Measurements from ENCODE around the gene TMEM178B. TPM values are rescaled to one million over a fixed set of nuclear protein-coding genes. Genes with fewer than 3 reads are reported as not detected.
"Not testable (repeated sequence)": the region's sequence is repeated elsewhere in the genome, so short reads cannot be mapped to it uniquely, and the experiment has no call there.

TMEM178B gene
- total RNA-seq, 1 experiment from 2014 or later, result not detected

- H3K27ac ChIP-seq (ENCODE audit: low read length), result no peak overlapping the region
- no peak overlapping the region for H3K9ac ChIP-seq (ENCODE audit: low read length)
- H3K4me2 ChIP-seq (ENCODE audit: low read depth, low read length, poor library complexity, severe bottlenecking), result no peak overlapping the region
- no peak overlapping the region for H3K4me3 ChIP-seq (ENCODE audit: low read length)
- no peaks in the 10 kb centered on the region for H3K79me2 ChIP-seq (ENCODE audit: low read length)
- H2AFZ ChIP-seq (ENCODE audit: low read length), result no peak overlapping the region
- H3K9me2 ChIP-seq (replicated peaks; ENCODE audit: insufficient read depth, low read length), result no peaks in the 10 kb centered on the region
- no peaks in the 10 kb centered on the region for H3K9me3 ChIP-seq (ENCODE audit: low read length)
- H3K27me3 ChIP-seq (ENCODE audit: low read length), result no peaks in the 10 kb centered on the region
- H3K36me3 ChIP-seq (ENCODE audit: insufficient read depth, low read length), result no peaks in the 10 kb centered on the region
- no peaks in the 10 kb centered on the region for H3K4me1 ChIP-seq (ENCODE audit: low read length)
- no peak for DNase-seq
- H4K20me1 ChIP-seq (ENCODE audit: insufficient read depth, low read depth, low read length), result no peaks in the 10 kb centered on the region
These were observed 31.4 kb upstream of the TMEM178B start for GRCh38 chr7:141042222-141043193.

DNA sequence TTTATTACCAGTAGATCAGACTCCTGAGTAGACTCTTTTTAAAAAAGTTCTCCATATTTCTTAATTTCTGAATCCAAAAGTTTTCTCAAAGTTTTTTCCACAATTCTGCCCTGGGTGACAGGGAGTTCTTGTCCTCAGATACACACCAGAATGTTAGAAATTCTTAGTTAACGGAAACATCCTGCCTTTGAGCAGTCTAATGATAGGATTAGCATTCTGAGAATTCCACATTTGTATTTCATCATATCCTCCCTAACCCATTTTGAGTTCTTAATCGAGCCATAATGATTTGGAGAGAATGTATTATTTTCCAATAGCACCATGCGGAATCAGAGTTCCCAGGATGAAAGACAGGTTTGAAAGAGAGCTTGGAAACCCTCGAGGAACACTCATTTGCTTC lies 30.2 kb upstream of the TMEM178B start:
- Histone ChIP-seq H3K4me3 (ENCODE audit: low read length) (no peak overlapping the region), H3K9me3 (ENCODE audit: low read length) (no peaks in the 10 kb centered on the region), H4K20me1 (ENCODE audit: insufficient read depth, low read depth, low read length) (no peaks in the 10 kb centered on the region), H3K4me1 (ENCODE audit: low read length) (no peaks in the 10 kb centered on the region), H3K79me2 (ENCODE audit: low read length) (no peaks in the 10 kb centered on the region), H3K27me3 (ENCODE audit: low read length) (no peaks in the 10 kb centered on the region), H2AFZ (ENCODE audit: low read length) (no peak overlapping the region), H3K36me3 (ENCODE audit: insufficient read depth, low read length) (no peaks in the 10 kb centered on the region), H3K9ac (ENCODE audit: low read length) (no peak overlapping the region), H3K9me2 (replicated peaks; ENCODE audit: insufficient read depth, low read length) (no peaks in the 10 kb centered on the region), H3K27ac (ENCODE audit: low read length) (no peak overlapping the region), H3K4me2 (ENCODE audit: low read depth, low read length, poor library complexity, severe bottlenecking) (no peak overlapping the region)
- DNase-seq, result no peak

DNA sequence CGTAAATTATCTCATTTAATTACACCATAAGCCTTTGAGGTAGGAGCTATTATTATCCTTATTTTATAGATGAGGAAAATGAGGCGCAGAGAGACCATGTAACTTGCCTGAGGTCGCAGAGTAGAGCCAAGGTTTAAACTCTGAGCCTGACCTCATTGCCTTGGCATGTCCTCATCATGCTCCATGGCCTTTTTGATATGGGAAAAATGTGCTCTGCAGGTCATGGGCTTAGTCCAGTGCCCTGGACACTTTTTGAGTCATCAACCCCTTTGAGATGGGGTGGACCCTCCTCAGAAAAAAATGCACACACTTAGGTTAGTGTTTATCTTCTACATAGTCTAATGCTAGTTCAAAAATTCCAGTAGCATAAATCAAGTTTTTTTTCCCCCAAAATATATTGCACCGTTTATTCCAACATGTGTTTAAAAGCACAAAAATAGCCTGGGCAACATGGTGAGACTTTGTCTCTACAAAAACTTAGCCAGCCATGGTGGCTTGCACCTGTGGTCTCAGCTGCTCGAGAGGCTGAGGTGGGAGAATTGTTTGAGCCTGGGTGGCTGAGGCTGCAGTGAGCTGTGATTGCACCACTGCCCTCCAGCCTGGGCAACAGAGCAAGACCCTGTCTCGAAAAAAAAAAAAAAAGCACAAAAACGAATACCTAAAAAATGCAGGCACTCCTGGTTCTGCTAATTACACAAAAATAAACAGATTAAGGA lies 28.6 kb upstream of the TMEM178B start:
- Histone ChIP-seq H3K9me3 (ENCODE audit: low read length) (no peaks in the 10 kb centered on the region), H3K9me2 (replicated peaks; ENCODE audit: insufficient read depth, low read length) (no peaks in the 10 kb centered on the region), H3K79me2 (ENCODE audit: low read length) (no peaks in the 10 kb centered on the region), H4K20me1 (ENCODE audit: insufficient read depth, low read depth, low read length) (no peaks in the 10 kb centered on the region), H3K9ac (ENCODE audit: low read length) (no peak overlapping the region), H3K4me1 (ENCODE audit: low read length) (no peaks in the 10 kb centered on the region), H3K27ac (ENCODE audit: low read length) (no peak overlapping the region), H3K27me3 (ENCODE audit: low read length) (no peaks in the 10 kb centered on the region), H3K36me3 (ENCODE audit: insufficient read depth, low read length) (no peaks in the 10 kb centered on the region), H3K4me3 (ENCODE audit: low read length) (no peak overlapping the region), H3K4me2 (ENCODE audit: low read depth, low read length, poor library complexity, severe bottlenecking) (no peak overlapping the region), H2AFZ (ENCODE audit: low read length) (no peak overlapping the region)
- DNase-seq, result no peak

- no peak for DNase-seq
- Histone ChIP-seq H3K4me3 (ENCODE audit: low read length) (no peak overlapping the region), H3K27me3 (ENCODE audit: low read length) (no peaks in the 10 kb centered on the region), H3K79me2 (ENCODE audit: low read length) (no peaks in the 10 kb centered on the region), H3K4me1 (ENCODE audit: low read length) (no peaks in the 10 kb centered on the region), H3K36me3 (ENCODE audit: insufficient read depth, low read length) (no peaks in the 10 kb centered on the region), H4K20me1 (ENCODE audit: insufficient read depth, low read depth, low read length) (no peaks in the 10 kb centered on the region), H3K27ac (ENCODE audit: low read length) (no peak overlapping the region), H3K4me2 (ENCODE audit: low read depth, low read length, poor library complexity, severe bottlenecking) (no peak overlapping the region), H2AFZ (ENCODE audit: low read length) (no peak overlapping the region), H3K9ac (ENCODE audit: low read length) (no peak overlapping the region), H3K9me2 (replicated peaks; ENCODE audit: insufficient read depth, low read length) (no peaks in the 10 kb centered on the region), H3K9me3 (ENCODE audit: low read length) (no peaks in the 10 kb centered on the region)
These were observed 27.8 kb upstream of the TMEM178B start for GRCh38 chr7:141045842-141046620.

DNA sequence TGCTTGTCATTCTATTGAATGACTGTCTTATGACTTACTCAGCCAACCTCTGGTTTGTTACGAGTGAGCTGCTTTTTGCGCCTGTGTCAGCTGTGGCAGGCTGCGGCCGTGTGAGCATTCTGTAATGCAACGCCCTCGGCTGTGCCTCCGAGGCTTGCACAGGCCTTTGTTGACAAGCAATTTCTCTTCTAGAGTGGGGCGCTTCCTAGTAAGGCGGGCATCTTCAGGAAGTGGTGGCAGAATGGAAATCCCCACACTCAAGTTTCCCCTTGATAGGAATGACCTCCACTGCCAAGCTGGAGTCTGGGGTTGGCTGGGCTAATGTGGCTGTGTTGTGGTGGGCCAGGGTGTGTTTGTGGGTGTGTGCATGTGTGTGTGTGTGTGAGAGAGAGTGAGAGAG lies 20.2 kb upstream of the TMEM178B start:
- Histone ChIP-seq H2AFZ (ENCODE audit: low read length) (no peak overlapping the region), H3K4me1 (ENCODE audit: low read length) (no peaks in the 10 kb centered on the region), H3K27me3 (ENCODE audit: low read length) (0 out of 2 replicates have a peak, but pooled peaks cover 2% of the 10 kb centered on the region), H3K9me3 (ENCODE audit: low read length) (no peaks in the 10 kb centered on the region), H3K27ac (ENCODE audit: low read length) (no peak overlapping the region), H3K9ac (ENCODE audit: low read length) (no peak overlapping the region), H3K9me2 (replicated peaks; ENCODE audit: insufficient read depth, low read length) (no peaks in the 10 kb centered on the region), H4K20me1 (ENCODE audit: insufficient read depth, low read depth, low read length) (no peaks in the 10 kb centered on the region), H3K36me3 (ENCODE audit: insufficient read depth, low read length) (no peaks in the 10 kb centered on the region), H3K79me2 (ENCODE audit: low read length) (no peaks in the 10 kb centered on the region), H3K4me2 (ENCODE audit: low read depth, low read length, poor library complexity, severe bottlenecking) (no peak overlapping the region), H3K4me3 (ENCODE audit: low read length) (no peak overlapping the region)
- no peak for DNase-seq

- Histone ChIP-seq H2AFZ (ENCODE audit: low read length) (no peak overlapping the region), H3K4me2 (ENCODE audit: low read depth, low read length, poor library complexity, severe bottlenecking) (no peak overlapping the region), H4K20me1 (ENCODE audit: insufficient read depth, low read depth, low read length) (no peaks in the 10 kb centered on the region), H3K27me3 (ENCODE audit: low read length) (0 out of 2 replicates have a peak, but pooled peaks cover 2% of the 10 kb centered on the region), H3K27ac (ENCODE audit: low read length) (no peak overlapping the region), H3K9me3 (ENCODE audit: low read length) (no peaks in the 10 kb centered on the region), H3K79me2 (ENCODE audit: low read length) (no peaks in the 10 kb centered on the region), H3K36me3 (ENCODE audit: insufficient read depth, low read length) (no peaks in the 10 kb centered on the region), H3K9ac (ENCODE audit: low read length) (no peak overlapping the region), H3K9me2 (replicated peaks; ENCODE audit: insufficient read depth, low read length) (no peaks in the 10 kb centered on the region), H3K4me3 (ENCODE audit: low read length) (no peak overlapping the region), H3K4me1 (ENCODE audit: low read length) (no peaks in the 10 kb centered on the region)
- no peak for DNase-seq
These were observed 18.7 kb upstream of the TMEM178B start for GRCh38 chr7:141055146-141055545.

GRCh38 chr7:141057788-141058187 lies 16.1 kb upstream of the TMEM178B start:
- no peaks in the 10 kb centered on the region for H3K79me2 ChIP-seq (ENCODE audit: low read length)
- H4K20me1 ChIP-seq (ENCODE audit: insufficient read depth, low read depth, low read length), result no peaks in the 10 kb centered on the region
- H3K4me3 ChIP-seq (ENCODE audit: low read length), result no peak overlapping the region
- H3K9me3 ChIP-seq (ENCODE audit: low read length), result no peaks in the 10 kb centered on the region
- no peaks in the 10 kb centered on the region for H3K4me1 ChIP-seq (ENCODE audit: low read length)
- DNase-seq, result no peak
- 0 out of 2 replicates have a peak, but pooled peaks cover 2% of the 10 kb centered on the region for H3K27me3 ChIP-seq (ENCODE audit: low read length)
- no peak overlapping the region for H3K9ac ChIP-seq (ENCODE audit: low read length)
- no peak overlapping the region for H2AFZ ChIP-seq (ENCODE audit: low read length)
- H3K36me3 ChIP-seq (ENCODE audit: insufficient read depth, low read length), result no peaks in the 10 kb centered on the region
- no peak overlapping the region for H3K27ac ChIP-seq (ENCODE audit: low read length)
- no peak overlapping the region for H3K4me2 ChIP-seq (ENCODE audit: low read depth, low read length, poor library complexity, severe bottlenecking)
- no peaks in the 10 kb centered on the region for H3K9me2 ChIP-seq (replicated peaks; ENCODE audit: insufficient read depth, low read length)

- not testable (repeated sequence) for H3K4me3 ChIP-seq (ENCODE audit: low read length); H3K9ac ChIP-seq (ENCODE audit: low read length); H3K9me3 ChIP-seq (ENCODE audit: low read length); H3K79me2 ChIP-seq (ENCODE audit: low read length); H3K9me2 ChIP-seq (replicated peaks; ENCODE audit: insufficient read depth, low read length); H3K27me3 ChIP-seq (ENCODE audit: low read length); H3K4me1 ChIP-seq (ENCODE audit: low read length); DNase-seq; H3K4me2 ChIP-seq (ENCODE audit: low read depth, low read length, poor library complexity, severe bottlenecking); H3K27ac ChIP-seq (ENCODE audit: low read length); H4K20me1 ChIP-seq (ENCODE audit: insufficient read depth, low read depth, low read length); H3K36me3 ChIP-seq (ENCODE audit: insufficient read depth, low read length); H2AFZ ChIP-seq (ENCODE audit: low read length)
These were observed 6.0 kb upstream of the TMEM178B start for GRCh38 chr7:141067856-141068255.

Measured in Karpas-422 (cell line).